ENCODE measurements around the gene SEC31B. TPM values are rescaled to one million over a fixed set of nuclear protein-coding genes. Genes with fewer than 3 reads are reported as not detected.

SEC31B gene
- total RNA-seq, 5 donors from 2014 or later (not counting 1 experiment from before 2014, with no cell fraction given): 47.6 to 80.6 (median 50.2) TPM

GRCh38 chr10:100524206-100524605 lies 4.5 kb upstream of the SEC31B start:
- H3K4me1 ChIP-seq (ENCODE audit: control insufficient read depth in 1 of 2, extremely low read depth in 1 of 2, insufficient read depth in 2 of 2, low read length in 2 of 2): peaks cover 13 to 21% of the 10 kb centered on the region in 2 experiments
- Mint-ChIP-seq H3K36me3 (peaks cover 29% of the 10 kb centered on the region), H3K4me1 (peaks cover 26 to 34% (median 28%) of the 10 kb centered on the region in 3 donors), H3K4me3 (no peak overlapping the region), H3K27ac (peak overlapping the region in 1 of 2 donors; percentile 48), H3K27me3 (no peaks in the 10 kb centered on the region), H3K9me3 (no peaks in the 10 kb centered on the region)
- ChIA-PET CTCF (interaction anchor here in 1 of 2 donors (0.5 to 0.9 kb wide), 2 partner anchors 15 to 514 kb away, joined by 3 to 4 read pairs; no protein-coding TSS in a partner anchor), POLR2A (no interaction called here)
- peaks cover 2 to 43% of the 10 kb centered on the region in 2 donors for H3K36me3 ChIP-seq (ENCODE audit: control insufficient read depth in 2 of 2, extremely low read depth in 1 of 2, insufficient read depth in 1 of 2, low read length in 1 of 2)
- no peak for DNase-seq
- no peak overlapping the region for H3K4me3 ChIP-seq (ENCODE audit: control insufficient read depth in 1 of 2, extremely low read depth in 1 of 2, low read length in 1 of 2)
- no peak overlapping the region for H3K27ac ChIP-seq (ENCODE audit: low read length)
- no peak for ATAC-seq (replicated peaks in 1 of 4)
- H3K9me3 ChIP-seq: no peaks in the 10 kb centered on the region
- no peaks in the 10 kb centered on the region for H3K27me3 ChIP-seq (replicated peaks in 1 of 2; ENCODE audit: control insufficient read depth in 2 of 2, extremely low read depth in 1 of 2, insufficient read depth in 2 of 2, low read length in 1 of 2)
- 80% methylated on average over 1 of the region's 6 CpGs for WGBS (ENCODE audit: insufficient coverage)

GRCh38 chr10:100522945-100523344 lies 3.3 kb upstream of the SEC31B start:
- peaks cover 2 to 43% of the 10 kb centered on the region in 2 donors for H3K36me3 ChIP-seq (ENCODE audit: control insufficient read depth in 2 of 2, extremely low read depth in 1 of 2, insufficient read depth in 1 of 2, low read length in 1 of 2)
- POLR2A ChIA-PET: interaction anchor here (1.0 kb wide), 2 partner anchors 12 to 13 kb away, joined by 3 to 4 read pairs; partner anchors contain the start of gene HIF1AN (in 1 of the 2)
- H3K9me3 Mint-ChIP-seq: no peaks in the 10 kb centered on the region
- no peak overlapping the region for H3K4me3 Mint-ChIP-seq
- WGBS (ENCODE audit: insufficient coverage): over 99% methylated on average over 7 of the region's 9 CpGs
- peaks cover 28 to 33% (median 28%) of the 10 kb centered on the region in 3 donors for H3K4me1 Mint-ChIP-seq
- peaks cover 11 to 14% of the 10 kb centered on the region in 2 experiments for H3K4me1 ChIP-seq (ENCODE audit: control insufficient read depth in 1 of 2, extremely low read depth in 1 of 2, insufficient read depth in 2 of 2, low read length in 2 of 2)
- CTCF ChIA-PET: interaction anchor here in 1 of 2 donors (0.6 to 2.1 kb wide), 2 partner anchors 12 to 20 kb away, joined by 3 to 15 read pairs; no protein-coding TSS in a partner anchor
- no peaks in the 10 kb centered on the region for H3K27me3 ChIP-seq (replicated peaks in 1 of 2; ENCODE audit: control insufficient read depth in 2 of 2, extremely low read depth in 1 of 2, insufficient read depth in 2 of 2, low read length in 1 of 2)
- ATAC-seq (replicated peaks in 1 of 4): no peak
- H3K27me3 Mint-ChIP-seq: no peaks in the 10 kb centered on the region
- no peak overlapping the region for H3K27ac ChIP-seq (ENCODE audit: low read length)
- H3K9me3 ChIP-seq: no peaks in the 10 kb centered on the region
- no peak overlapping the region for H3K4me3 ChIP-seq (ENCODE audit: control insufficient read depth in 1 of 2, extremely low read depth in 1 of 2, low read length in 1 of 2)
- H3K27ac Mint-ChIP-seq: no peak overlapping the region
- DNase-seq: no peak
- H3K36me3 Mint-ChIP-seq: peaks cover 29% of the 10 kb centered on the region

- Histone ChIP-seq H3K9me3 (no peaks in the 10 kb centered on the region), H3K27me3 (replicated peaks in 1 of 2; ENCODE audit: control insufficient read depth in 2 of 2, extremely low read depth in 1 of 2, insufficient read depth in 2 of 2, low read length in 1 of 2) (no peaks in the 10 kb centered on the region), H3K4me3 (ENCODE audit: control insufficient read depth in 1 of 2, extremely low read depth in 1 of 2, low read length in 1 of 2) (no peak overlapping the region), H3K27ac (ENCODE audit: low read length) (no peak overlapping the region), H3K36me3 (ENCODE audit: control insufficient read depth in 2 of 2, extremely low read depth in 1 of 2, insufficient read depth in 1 of 2, low read length in 1 of 2) (peaks cover 2 to 43% of the 10 kb centered on the region in 2 donors), H3K4me1 (ENCODE audit: control insufficient read depth in 1 of 2, extremely low read depth in 1 of 2, insufficient read depth in 2 of 2, low read length in 2 of 2) (peaks cover 9 to 11% of the 10 kb centered on the region in 2 experiments)
- no peak for DNase-seq
- H3K9me3 Mint-ChIP-seq: no peaks in the 10 kb centered on the region
- H3K4me1 Mint-ChIP-seq: peaks cover 25 to 28% (median 26%) of the 10 kb centered on the region in 3 donors
- peaks cover 29% of the 10 kb centered on the region for H3K36me3 Mint-ChIP-seq
- ChIA-PET CTCF (interaction anchor here in 1 of 2 donors (0.8 to 2.1 kb wide), 2 partner anchors 11 to 12 kb away, joined by 3 to 15 read pairs; no protein-coding TSS in a partner anchor), POLR2A (interaction anchor here (0.6 to 1.0 kb wide), 3 partner anchors 12 to 149 kb away, joined by 3 to 4 read pairs (median 3); partner anchors contain the start of gene HIF1AN (in 1 of the 2))
- no peak overlapping the region for H3K4me3 Mint-ChIP-seq
- no peak for ATAC-seq (replicated peaks in 1 of 4)
- no peak overlapping the region for H3K27ac Mint-ChIP-seq
- no CpG with 5 or more reads among the region's 5 CpGs for WGBS (ENCODE audit: insufficient coverage)
- no peaks in the 10 kb centered on the region for H3K27me3 Mint-ChIP-seq
These were observed 2.6 kb upstream of the SEC31B start for GRCh38 chr10:100522107-100522801.

- ATAC-seq (replicated peaks in 1 of 4) (no peak), DNase-seq (no peak)
- Histone ChIP-seq H3K4me3 (ENCODE audit: control insufficient read depth in 1 of 2, extremely low read depth in 1 of 2, low read length in 1 of 2) (no peak overlapping the region), H3K36me3 (ENCODE audit: control insufficient read depth in 2 of 2, extremely low read depth in 1 of 2, insufficient read depth in 1 of 2, low read length in 1 of 2) (peaks cover 2 to 29% of the 10 kb centered on the region in 2 donors), H3K4me1 (ENCODE audit: control insufficient read depth in 1 of 2, extremely low read depth in 1 of 2, insufficient read depth in 2 of 2, low read length in 2 of 2) (peaks cover 7 to 11% of the 10 kb centered on the region in 2 experiments), H3K27ac (ENCODE audit: low read length) (no peak overlapping the region), H3K9me3 (no peaks in the 10 kb centered on the region), H3K27me3 (replicated peaks in 1 of 2; ENCODE audit: control insufficient read depth in 2 of 2, extremely low read depth in 1 of 2, insufficient read depth in 2 of 2, low read length in 1 of 2) (no peaks in the 10 kb centered on the region)
- WGBS (ENCODE audit: insufficient coverage): no CpG with 5 or more reads among the region's 3 CpGs
- H3K36me3 Mint-ChIP-seq: peaks cover 27% of the 10 kb centered on the region
- no peak overlapping the region for H3K4me3 Mint-ChIP-seq
- H3K9me3 Mint-ChIP-seq: no peaks in the 10 kb centered on the region
- ChIA-PET CTCF (interaction anchor here in 1 of 2 donors (0.6 to 0.8 kb wide), 3 partner anchors 11 to 183 kb away, joined by 3 to 5 read pairs (median 4); no protein-coding TSS in a partner anchor), POLR2A (interaction anchor here in 1 of 2 donors (0.5 kb wide), 1 partner anchor 1509 kb away, joined by 4 read pairs; no protein-coding TSS in a partner anchor)
- H3K4me1 Mint-ChIP-seq: peaks cover 16 to 18% (median 17%) of the 10 kb centered on the region in 3 donors
- H3K27me3 Mint-ChIP-seq: no peaks in the 10 kb centered on the region
- H3K27ac Mint-ChIP-seq: peak overlapping the region in 1 of 2 donors; percentile 55
These were observed 1.1 kb upstream of the SEC31B start for GRCh38 chr10:100520811-100521210.

- no peaks in the 10 kb centered on the region for H3K27me3 ChIP-seq (replicated peaks in 1 of 2; ENCODE audit: control insufficient read depth in 2 of 2, extremely low read depth in 1 of 2, insufficient read depth in 2 of 2, low read length in 1 of 2)
- peaks cover 7 to 11% of the 10 kb centered on the region in 2 experiments for H3K4me1 ChIP-seq (ENCODE audit: control insufficient read depth in 1 of 2, extremely low read depth in 1 of 2, insufficient read depth in 2 of 2, low read length in 2 of 2)
- no peaks in the 10 kb centered on the region for H3K9me3 Mint-ChIP-seq
- peaks cover 20% of the 10 kb centered on the region for H3K36me3 Mint-ChIP-seq
- peak overlapping the region in 1 of 2 donors; percentile 46 for H3K4me3 ChIP-seq (ENCODE audit: control insufficient read depth in 1 of 2, extremely low read depth in 1 of 2, low read length in 1 of 2)
- peak overlapping the region in 1 of 3 donors; percentile 17 for H3K4me3 Mint-ChIP-seq
- peak; percentile 65 to 78 (median 72) for ATAC-seq (replicated peaks in 1 of 4)
- no peak overlapping the region for H3K27ac ChIP-seq (ENCODE audit: low read length)
- no CpG with 5 or more reads among the region's 7 CpGs for WGBS (ENCODE audit: insufficient coverage)
- CTCF ChIA-PET: interaction anchor here (0.5 to 2.6 kb wide), 37 partner anchors 8 to 443 kb away, joined by 3 to 56 read pairs (median 4); partner anchors contain the start of genes HIF1AN (in 1 of the 2), NDUFB8 (in 1 of the 2) and SCD (in 1 of the 2)
- H3K36me3 ChIP-seq (ENCODE audit: control insufficient read depth in 2 of 2, extremely low read depth in 1 of 2, insufficient read depth in 1 of 2, low read length in 1 of 2): peaks cover 1 to 9% of the 10 kb centered on the region in 2 donors
- H3K9me3 ChIP-seq: no peaks in the 10 kb centered on the region
- peaks cover 11 to 15% (median 12%) of the 10 kb centered on the region in 3 donors for H3K4me1 Mint-ChIP-seq
- POLR2A ChIA-PET: interaction anchor here in 1 of 2 donors (0.6 to 1.1 kb wide), 2 partner anchors 10 to 173 kb away, joined by 3 read pairs; no protein-coding TSS in a partner anchor
- peak in 27 of 35 experiments; percentile 12 to 77 (median 46) for DNase-seq
- H3K27ac Mint-ChIP-seq: peak overlapping the region in 1 of 2 donors; percentile 28
- H3K27me3 Mint-ChIP-seq: no peaks in the 10 kb centered on the region
These were observed 860 bp downstream of the SEC31B start for GRCh38 chr10:100518761-100519241.

GRCh38 chr10:100516847-100517246 lies 2.8 kb downstream of the SEC31B start:
- H3K27me3 ChIP-seq (replicated peaks in 1 of 2; ENCODE audit: control insufficient read depth in 2 of 2, extremely low read depth in 1 of 2, insufficient read depth in 2 of 2, low read length in 1 of 2): no peaks in the 10 kb centered on the region
- peaks cover 0 to under 1% of the 10 kb centered on the region in 2 donors for H3K36me3 ChIP-seq (ENCODE audit: control insufficient read depth in 2 of 2, extremely low read depth in 1 of 2, insufficient read depth in 1 of 2, low read length in 1 of 2)
- no peak overlapping the region for H3K27ac Mint-ChIP-seq

More at GRCh38 chr10:100516847-100517246, 2.8 kb downstream of the SEC31B start:
- Histone ChIP-seq H3K9me3 (no peaks in the 10 kb centered on the region), H3K27ac (ENCODE audit: low read length) (no peak overlapping the region), H3K4me3 (ENCODE audit: control insufficient read depth in 1 of 2, extremely low read depth in 1 of 2, low read length in 1 of 2) (no peak overlapping the region), H3K4me1 (ENCODE audit: control insufficient read depth in 1 of 2, extremely low read depth in 1 of 2, insufficient read depth in 2 of 2, low read length in 2 of 2) (peaks cover 10 to 16% of the 10 kb centered on the region in 2 experiments)
- 96% methylated on average over 2 of the region's 2 CpGs for WGBS (ENCODE audit: insufficient coverage)
- Mint-ChIP-seq H3K4me1 (peaks cover 22 to 26% (median 23%) of the 10 kb centered on the region in 3 donors), H3K36me3 (peaks cover 22% of the 10 kb centered on the region), H3K9me3 (no peaks in the 10 kb centered on the region), H3K27me3 (no peaks in the 10 kb centered on the region), H3K4me3 (no peak overlapping the region)
- CTCF ChIA-PET: interaction anchor here (0.6 to 2.6 kb wide), 4 partner anchors 35 to 84 kb away, joined by 3 to 25 read pairs (median 10); no protein-coding TSS in a partner anchor
- ATAC-seq (replicated peaks in 1 of 4) (no peak), DNase-seq (no peak)
- POLR2A ChIA-PET: interaction anchor here in 1 of 2 donors (1.0 to 1.3 kb wide), 2 partner anchors 19 to 146 kb away, joined by 3 to 4 read pairs; partner anchors contain the start of gene HIF1AN
